IPS DF 6.9 (cell line): ENCODE measurements around the gene RASL11B.
A peak's percentile ranks its signal among the peaks of the same experiment; 100 is the strongest.

Source experiments
- DNase-seq: peaks from one replicate; pipeline ENCODE4 v3.0.0-alpha.2; 2013; ENCODE audit warnings: low read depth, low spot score
- H3K27ac ChIP-seq: one replicate; pipeline ENCODE4 v1.5.1; 2013; ENCODE audit warnings: low read length, control low read depth
- H3K27me3 ChIP-seq: 2 replicates; pipeline ENCODE4 v1.6.1; 2013; ENCODE audit warnings: mild to moderate bottlenecking, low read length; ENCODE audit not compliant: control insufficient read depth, insufficient read depth
- H3K36me3 ChIP-seq: 2 replicates; pipeline ENCODE4 v1.6.1; 2013; ENCODE audit warnings: low read length; ENCODE audit not compliant: control insufficient read depth, insufficient read depth
- H3K4me1 ChIP-seq: 2 replicates; pipeline ENCODE4 v1.6.1; 2013; ENCODE audit warnings: low read length; ENCODE audit not compliant: control insufficient read depth, insufficient read depth
- H3K4me3 ChIP-seq: 2 replicates; pipeline ENCODE4 v1.5.1; 2013; ENCODE audit warnings: mild to moderate bottlenecking, low read length
- H3K9me3 ChIP-seq: 2 replicates; pipeline ENCODE4 v1.6.1; 2013; ENCODE audit warnings: low read length, inconsistent platforms; ENCODE audit not compliant: control insufficient read depth, insufficient read depth
- WGBS: extraction: QIAGEN DNeasy Blood & Tissue Kit; methylation state at CpG from one replicate; pipeline ENCODE4 v1.1.7; 2013; ENCODE audit warnings: mixed read lengths, missing lambda C conversion rate; ENCODE audit not compliant: insufficient read length, insufficient coverage; 5-methylcytosine and 5-hydroxymethylcytosine counted together

The RASL11B gene

GRCh38 chr4:52911684-52912294 is 49.7 kb downstream of the RASL11B start:
- H3K4me1 ChIP-seq, result no peaks in the 10 kb centered on the region
- H3K27me3 ChIP-seq, result no peaks in the 10 kb centered on the region
- no peak overlapping the region for H3K4me3 ChIP-seq
- peak; percentile 77 for DNase-seq
- WGBS, result no CpG with 5 or more reads among the region's 3 CpGs
- no peaks in the 10 kb centered on the region for H3K36me3 ChIP-seq
- no peak overlapping the region for H3K27ac ChIP-seq
- no peaks in the 10 kb centered on the region for H3K9me3 ChIP-seq

- Histone ChIP-seq H3K27me3 (no peaks in the 10 kb centered on the region), H3K4me3 (no peak overlapping the region), H3K27ac (no peak overlapping the region), H3K36me3 (no peaks in the 10 kb centered on the region), H3K4me1 (no peaks in the 10 kb centered on the region), H3K9me3 (no peaks in the 10 kb centered on the region)
- DNase-seq, result no peak
- no CpG with 5 or more reads among the region's 2 CpGs for WGBS
Measured at GRCh38 chr4:52912608-52913007, 50.5 kb downstream of the RASL11B start.

GRCh38 chr4:52914051-52914605 is 52.0 kb downstream of the RASL11B start:
- Histone ChIP-seq H3K9me3 (no peaks in the 10 kb centered on the region), H3K4me1 (0 out of 2 replicates have a peak, but pooled peaks cover 2% of the 10 kb centered on the region), H3K4me3 (no peak overlapping the region), H3K27ac (no peak overlapping the region), H3K27me3 (no peaks in the 10 kb centered on the region), H3K36me3 (no peaks in the 10 kb centered on the region)
- no peak for DNase-seq
- WGBS, result no CpG with 5 or more reads among the region's 3 CpGs

GRCh38 chr4:52915191-52915590 is 53.1 kb downstream of the RASL11B start:
- DNase-seq, result no peak
- 0 out of 2 replicates have a peak, but pooled peaks cover 2% of the 10 kb centered on the region for H3K4me1 ChIP-seq
- H3K36me3 ChIP-seq, result no peaks in the 10 kb centered on the region
- H3K27ac ChIP-seq, result no peak overlapping the region
- no peaks in the 10 kb centered on the region for H3K9me3 ChIP-seq
- H3K27me3 ChIP-seq, result no peaks in the 10 kb centered on the region
- no peak overlapping the region for H3K4me3 ChIP-seq

- no CpG with 5 or more reads among the region's 6 CpGs for WGBS
- no peak for DNase-seq
Measured at GRCh38 chr4:52915730-52916300, 53.7 kb downstream of the RASL11B start.

More at GRCh38 chr4:52915730-52916300, 53.7 kb downstream of the RASL11B start:
- Histone ChIP-seq H3K4me3 (no peak overlapping the region), H3K9me3 (no peaks in the 10 kb centered on the region), H3K27ac (no peak overlapping the region), H3K27me3 (no peaks in the 10 kb centered on the region), H3K4me1 (0 out of 2 replicates have a peak, but pooled peaks cover 2% of the 10 kb centered on the region), H3K36me3 (no peaks in the 10 kb centered on the region)
